Endodermal cell (in vitro differentiated cells): ENCODE results near the gene PRR33. TPM values are rescaled to one million over a fixed set of nuclear protein-coding genes. Genes with fewer than 3 reads are reported as not detected.

Source experiments
- DNase-seq: peaks from one replicate; pipeline ENCODE4 v3.0.0-alpha.2; 2017
- H3K27ac ChIP-seq: 2 replicates; pipeline ENCODE4 v1.5.1; 2013; ENCODE audit warnings: mild to moderate bottlenecking, low read depth, low read length, moderate library complexity
- H3K27me3 ChIP-seq: 2 replicates; pipeline ENCODE4 v1.6.1; 2013; ENCODE audit warnings: mild to moderate bottlenecking, low read length, moderate library complexity; ENCODE audit not compliant: insufficient read depth, control insufficient read depth, poor library complexity, severe bottlenecking
- H3K36me3 ChIP-seq: 2 replicates; pipeline ENCODE4 v1.7.0; 2013; ENCODE audit warnings: mild to moderate bottlenecking, low read length, moderate library complexity; ENCODE audit not compliant: control insufficient read depth, insufficient read depth
- H3K4me1 ChIP-seq: one replicate; pipeline ENCODE4 v1.7.0; 2013; ENCODE audit warnings: low read length; ENCODE audit not compliant: control insufficient read depth, insufficient read depth
- H3K4me3 ChIP-seq: 2 replicates; pipeline ENCODE4 v1.5.1; 2013; ENCODE audit warnings: mild to moderate bottlenecking, low read length, moderate library complexity
- H3K9ac ChIP-seq: 2 replicates; pipeline ENCODE4 v1.6.1; 2013; ENCODE audit warnings: mild to moderate bottlenecking, low read length, moderate library complexity; ENCODE audit not compliant: poor library complexity, severe bottlenecking; ENCODE audit errors: extremely low read depth
- H3K9me3 ChIP-seq: 2 replicates; pipeline ENCODE4 v1.6.1; 2013; ENCODE audit warnings: mild to moderate bottlenecking, low read length, moderate library complexity; ENCODE audit not compliant: control insufficient read depth
- H3K27ac Mint-ChIP-seq: 2 replicates; pipeline ENCODE4 v1.8.0; 2020; ENCODE audit warnings: mixed read lengths
- H3K27me3 Mint-ChIP-seq: 2 replicates; pipeline ENCODE4 v1.8.0; 2021; ENCODE audit warnings: mild to moderate bottlenecking, mixed read lengths; ENCODE audit not compliant: insufficient read depth
- H3K36me3 Mint-ChIP-seq: 2 replicates; pipeline ENCODE4 v1.8.0; 2020; ENCODE audit warnings: low read depth, mixed read lengths
- H3K4me1 Mint-ChIP-seq: 2 replicates; pipeline ENCODE4 v1.8.0; 2020; ENCODE audit warnings: mixed read lengths
- H3K4me3 Mint-ChIP-seq: 2 replicates; pipeline ENCODE4 v1.8.0; 2020; ENCODE audit warnings: mild to moderate bottlenecking, moderate library complexity, mixed read lengths
- H3K9me3 Mint-ChIP-seq: 2 replicates; pipeline ENCODE4 v1.8.0; 2020; ENCODE audit warnings: mild to moderate bottlenecking, mixed read lengths
- CTCF ChIP-seq: fragments of 200-600 bp; sonication (generic); conservative IDR thresholded peaks from 2 replicates; pipeline ENCODE4 v1.5.0; 2021; ENCODE audit warnings: antibody characterized with exemption, mild to moderate bottlenecking
- WGBS, 2 experiments: methylation state at CpG; one replicate each; pipeline versions ENCODE4 v1.1.5 to v1.1.7; 2013; ENCODE audit warnings: missing lambda C conversion rate in 2 of 2, mixed read lengths in 1 of 2; ENCODE audit not compliant: insufficient coverage in 1 of 2, insufficient read length in 1 of 2; 5-methylcytosine and 5-hydroxymethylcytosine counted together
- total RNA-seq, 2 donors: library from RNA; stranded (reverse); fragmentation: NEBNext Ultra II Directional in 1 of 2; extraction: Animal tissue kit (Norgen Biotek cat#: 25700) in 1 of 2; gene quantifications; 2 replicates in 1 of 2; 3 replicates in 1 of 2; pipeline ENCODE4 v1.2.1, GENCODE V29; 2021

PRR33 gene
- total RNA-seq, 2 donors from 2014 or later, result not detected

- H3K4me3 Mint-ChIP-seq, result no peak overlapping the region
- H3K36me3 ChIP-seq, result no peaks in the 10 kb centered on the region
- H3K27ac Mint-ChIP-seq, result no peak overlapping the region
- peaks cover 2% of the 10 kb centered on the region for H3K27me3 Mint-ChIP-seq
- no peaks in the 10 kb centered on the region for H3K27me3 ChIP-seq
- no peaks in the 10 kb centered on the region for H3K4me1 Mint-ChIP-seq
- no peaks in the 10 kb centered on the region for H3K9me3 Mint-ChIP-seq
- no peak for TF ChIP-seq CTCF
- H3K4me3 ChIP-seq, result no peak overlapping the region
- no peaks in the 10 kb centered on the region for H3K4me1 ChIP-seq
- H3K9me3 ChIP-seq, result no peaks in the 10 kb centered on the region
- H3K36me3 Mint-ChIP-seq, result no peaks in the 10 kb centered on the region
- H3K27ac ChIP-seq, result no peak overlapping the region
- no peak overlapping the region for H3K9ac ChIP-seq
- WGBS, 2 experiments, result 84 to 100% methylated on average over 2 to 8 of the region's 8 CpGs
- no peak for DNase-seq
These were observed 47.9 kb downstream of the PRR33 start for GRCh38 chr11:1843796-1844195.

- peaks cover 2% of the 10 kb centered on the region for H3K27me3 Mint-ChIP-seq
- H3K4me3 Mint-ChIP-seq, result no peak overlapping the region
- Histone ChIP-seq H3K9ac (no peak overlapping the region), H3K36me3 (no peaks in the 10 kb centered on the region), H3K4me3 (no peak overlapping the region), H3K4me1 (no peaks in the 10 kb centered on the region), H3K27ac (no peak overlapping the region), H3K27me3 (no peaks in the 10 kb centered on the region), H3K9me3 (no peaks in the 10 kb centered on the region)
- DNase-seq, result no peak
- H3K4me1 Mint-ChIP-seq, result no peaks in the 10 kb centered on the region
- no peak for TF ChIP-seq CTCF
- H3K27ac Mint-ChIP-seq, result no peak overlapping the region
- 81 to 97% methylated on average over 6 to 11 of the region's 11 CpGs for WGBS, 2 experiments
- no peaks in the 10 kb centered on the region for H3K36me3 Mint-ChIP-seq
- H3K9me3 Mint-ChIP-seq, result no peaks in the 10 kb centered on the region
These were observed 48.6 kb downstream of the PRR33 start for GRCh38 chr11:1843098-1843473.

GRCh38 chr11:1842149-1843097 is 49.3 kb downstream of the PRR33 start:
- Histone ChIP-seq H3K4me3 (no peak overlapping the region), H3K9ac (no peak overlapping the region), H3K27ac (no peak overlapping the region), H3K4me1 (no peaks in the 10 kb centered on the region), H3K36me3 (no peaks in the 10 kb centered on the region), H3K9me3 (no peaks in the 10 kb centered on the region), H3K27me3 (no peaks in the 10 kb centered on the region)
- no peak for TF ChIP-seq CTCF
- WGBS, 2 experiments, result 92% methylated on average over 21 to 29 of the region's 29 CpGs
- H3K27ac Mint-ChIP-seq, result no peak overlapping the region
- no peaks in the 10 kb centered on the region for H3K4me1 Mint-ChIP-seq
- peaks cover 2% of the 10 kb centered on the region for H3K27me3 Mint-ChIP-seq
- H3K36me3 Mint-ChIP-seq, result no peaks in the 10 kb centered on the region
- H3K4me3 Mint-ChIP-seq, result no peak overlapping the region
- H3K9me3 Mint-ChIP-seq, result no peaks in the 10 kb centered on the region
- no peak for DNase-seq
